ENCODE results near the gene PVR. TPM values are rescaled to one million over a fixed set of nuclear protein-coding genes. Genes with fewer than 3 reads are reported as not detected.

PVR gene
- total RNA-seq, 6 experiments from 2014 or later, result 45.9 to 76.2 (median 54.3) TPM

GRCh38 chr19:44698492-44699201 lies 54.9 kb downstream of the PVR start, which contains the start of gene CEACAM16:
CEACAM16 (plus strand) TSS chr19:44699151; CDS start chr19:44701457, 2,306 bp downstream.
- TF ChIP-seq CTCF (IDR thresholded peaks at IDR 0.05), result no peak
- no peaks in the 10 kb centered on the region for H3K36me3 Mint-ChIP-seq (ENCODE audit: low read depth)
- no peak for DNase-seq
- H3K4me3 Mint-ChIP-seq, result no peak within 1 kb of the TSS
- H3K27ac Mint-ChIP-seq, result no peak within 1 kb of the TSS
- H3K4me1 Mint-ChIP-seq (ENCODE audit: low read depth), result no peaks in the 10 kb centered on the region
- no peaks in the 10 kb centered on the region for H3K9me3 Mint-ChIP-seq
- no peaks in the 10 kb centered on the region; the same call in 1 of the 2 replicates for H3K27me3 Mint-ChIP-seq (ENCODE audit: insufficient read depth)

GRCh38 chr19:44700547-44700946 lies 56.8 kb downstream of the PVR start:
- no peak for DNase-seq
- Mint-ChIP-seq H3K36me3 (ENCODE audit: low read depth) (no peaks in the 10 kb centered on the region), H3K27me3 (ENCODE audit: insufficient read depth) (no peaks in the 10 kb centered on the region; the same call in 1 of the 2 replicates), H3K27ac (no peak overlapping the region), H3K9me3 (no peaks in the 10 kb centered on the region), H3K4me1 (ENCODE audit: low read depth) (no peaks in the 10 kb centered on the region), H3K4me3 (no peak overlapping the region)
- TF ChIP-seq CTCF (IDR thresholded peaks at IDR 0.05), result no peak

GRCh38 chr19:44701228-44701627 lies 57.5 kb downstream of the PVR start:
- no peak for TF ChIP-seq CTCF (IDR thresholded peaks at IDR 0.05)
- Mint-ChIP-seq H3K36me3 (ENCODE audit: low read depth) (no peaks in the 10 kb centered on the region), H3K4me1 (ENCODE audit: low read depth) (no peaks in the 10 kb centered on the region), H3K9me3 (no peaks in the 10 kb centered on the region), H3K27me3 (ENCODE audit: insufficient read depth) (no peaks in the 10 kb centered on the region; the same call in 1 of the 2 replicates), H3K27ac (no peak overlapping the region), H3K4me3 (no peak overlapping the region)
- no peak for DNase-seq

GRCh38 chr19:44702551-44703176 lies 59.0 kb downstream of the PVR start:
- no peak overlapping the region for H3K4me3 Mint-ChIP-seq
- no peaks in the 10 kb centered on the region for H3K4me1 Mint-ChIP-seq (ENCODE audit: low read depth)
- no peak overlapping the region for H3K27ac Mint-ChIP-seq
- no peaks in the 10 kb centered on the region for H3K36me3 Mint-ChIP-seq (ENCODE audit: low read depth)
- DNase-seq, result no peak
- H3K9me3 Mint-ChIP-seq, result no peaks in the 10 kb centered on the region
- H3K27me3 Mint-ChIP-seq (ENCODE audit: insufficient read depth), result no peaks in the 10 kb centered on the region; the same call in 1 of the 2 replicates
- TF ChIP-seq CTCF (IDR thresholded peaks at IDR 0.05), result no peak

GRCh38 chr19:44703336-44704078 lies 59.8 kb downstream of the PVR start:
- no peak overlapping the region for H3K27ac Mint-ChIP-seq
- no peak for DNase-seq
- no peaks in the 10 kb centered on the region for H3K4me1 Mint-ChIP-seq (ENCODE audit: low read depth)
- no peaks in the 10 kb centered on the region for H3K36me3 Mint-ChIP-seq (ENCODE audit: low read depth)
- no peak overlapping the region for H3K4me3 Mint-ChIP-seq
- no peaks in the 10 kb centered on the region for H3K9me3 Mint-ChIP-seq
- no peaks in the 10 kb centered on the region; the same call in 1 of the 2 replicates for H3K27me3 Mint-ChIP-seq (ENCODE audit: insufficient read depth)
- TF ChIP-seq CTCF (IDR thresholded peaks at IDR 0.05), result no peak

Measured in HFFc6 (cell line).